H9 (cell line): ENCODE data around the gene CELA2A. TPM values are rescaled to one million over a fixed set of nuclear protein-coding genes. Genes with fewer than 3 reads are reported as not detected.

Experiments
- DNase-seq: peaks from one replicate; pipeline ENCODE4 v3.0.0-alpha.2; 2017
- H2AFZ ChIP-seq: one replicate; pipeline ENCODE4 v1.6.1; 2013; ENCODE audit warnings: mild to moderate bottlenecking, low read length, control low read depth, moderate library complexity
- H2AK5ac ChIP-seq: 2 replicates; pipeline ENCODE4 v1.6.1; 2013; ENCODE audit warnings: low read length, control low read depth, mixed read lengths; ENCODE audit not compliant: insufficient read length
- H2BK120ac ChIP-seq: one replicate; pipeline ENCODE4 v1.6.1; 2013; ENCODE audit warnings: low read depth, mild to moderate bottlenecking, low read length, control low read depth, inconsistent platforms; ENCODE audit not compliant: poor library complexity, severe bottlenecking
- H2BK12ac ChIP-seq: 2 replicates; pipeline ENCODE4 v1.6.1; 2013; ENCODE audit warnings: low read length, control low read depth, mixed read lengths, low read depth; ENCODE audit not compliant: insufficient read length
- H2BK15ac ChIP-seq: 2 replicates; pipeline ENCODE4 v1.6.1; 2013; ENCODE audit warnings: low read depth, low read length, control low read depth
- H2BK20ac ChIP-seq: one replicate; pipeline ENCODE4 v1.6.1; 2013; ENCODE audit warnings: low read depth, mild to moderate bottlenecking, low read length, control low read depth, inconsistent platforms; ENCODE audit not compliant: poor library complexity, severe bottlenecking
- H2BK5ac ChIP-seq: 2 replicates; pipeline ENCODE4 v1.6.1; 2013; ENCODE audit warnings: low read length, control low read depth, mixed read lengths; ENCODE audit not compliant: insufficient read length
- H3K14ac ChIP-seq: 2 replicates; pipeline ENCODE4 v1.6.1; 2013; ENCODE audit warnings: low read length, control low read depth; ENCODE audit not compliant: insufficient read depth
- H3K18ac ChIP-seq: 2 replicates; pipeline ENCODE4 v1.6.1; 2013; ENCODE audit warnings: low read depth, mild to moderate bottlenecking, mixed read lengths, low read length, control low read depth; ENCODE audit not compliant: insufficient read length
- H3K23ac ChIP-seq: 2 replicates; pipeline ENCODE4 v1.6.1; 2013; ENCODE audit warnings: low read length, control low read depth, mixed read lengths, low read depth; ENCODE audit not compliant: insufficient read length
- H3K23me2 ChIP-seq: 2 replicates; pipeline ENCODE4 v1.6.1; 2013; ENCODE audit warnings: low read depth, mild to moderate bottlenecking, mixed read lengths, low read length, control low read depth; ENCODE audit not compliant: insufficient read length, poor library complexity, severe bottlenecking
- H3K27ac ChIP-seq: 2 replicates; pipeline ENCODE4 v1.5.1; 2013; ENCODE audit warnings: low read length, control low read depth, mixed read lengths, low read depth; ENCODE audit not compliant: insufficient read length
- H3K27me3 ChIP-seq: 2 replicates; pipeline ENCODE4 v1.6.1; 2013; ENCODE audit warnings: low read length, control low read depth, inconsistent platforms; ENCODE audit not compliant: insufficient read depth
- H3K4ac ChIP-seq: 2 replicates; pipeline ENCODE4 v1.6.1; 2013; ENCODE audit warnings: low read depth, mild to moderate bottlenecking, control low read depth, inconsistent platforms, low read length, moderate library complexity
- H3K4me1 ChIP-seq: 2 replicates; pipeline ENCODE4 v1.6.1; 2013; ENCODE audit warnings: low read length, control low read depth, inconsistent platforms; ENCODE audit not compliant: insufficient read depth
- H3K4me2 ChIP-seq: 2 replicates; pipeline ENCODE4 v1.6.1; 2013; ENCODE audit warnings: low read length, control low read depth, mixed read lengths; ENCODE audit not compliant: insufficient read length, insufficient read depth
- H3K56ac ChIP-seq: 2 replicates; pipeline ENCODE4 v1.6.1; 2013; ENCODE audit warnings: low read depth, mild to moderate bottlenecking, mixed read lengths, low read length, control low read depth; ENCODE audit not compliant: insufficient read length
- H3K79me1 ChIP-seq: 2 replicates; pipeline ENCODE4 v1.6.1; 2013; ENCODE audit warnings: low read depth, mild to moderate bottlenecking, moderate library complexity, low read length, control low read depth, inconsistent platforms; ENCODE audit not compliant: insufficient read depth, poor library complexity, severe bottlenecking
- H3K79me2 ChIP-seq: 2 replicates; pipeline ENCODE4 v1.6.1; 2013; ENCODE audit warnings: low read length, control low read depth, inconsistent platforms; ENCODE audit not compliant: insufficient read depth
- H3K9ac ChIP-seq: 2 replicates; pipeline ENCODE4 v1.6.1; 2013; ENCODE audit warnings: low read length, control low read depth, mixed read lengths; ENCODE audit not compliant: insufficient read length; ENCODE audit errors: extremely low read depth
- H3K9me3 ChIP-seq: one replicate; pipeline ENCODE4 v1.6.1; 2013; ENCODE audit warnings: low read depth, low read length, inconsistent platforms; ENCODE audit not compliant: control insufficient read depth
- H3T11ph ChIP-seq: one replicate; pipeline ENCODE4 v1.6.1; 2013; ENCODE audit warnings: mild to moderate bottlenecking, low read length, control low read depth, inconsistent platforms
- H4K20me1 ChIP-seq: one replicate; pipeline ENCODE4 v1.6.1; 2013; ENCODE audit not compliant: control insufficient read depth, insufficient read length, insufficient read depth
- H4K5ac ChIP-seq: 2 replicates; pipeline ENCODE4 v1.6.1; 2013; ENCODE audit warnings: low read depth, mild to moderate bottlenecking, mixed read lengths, low read length, control low read depth; ENCODE audit not compliant: insufficient read length
- H4K8ac ChIP-seq: replicated peaks from 2 replicates; pipeline ENCODE4 v1.6.1; 2013; ENCODE audit warnings: low read length, control low read depth, mixed read lengths, low read depth; ENCODE audit not compliant: insufficient read length
- H4K91ac ChIP-seq: 2 replicates; pipeline ENCODE4 v1.6.1; 2013; ENCODE audit warnings: low read depth, mild to moderate bottlenecking, moderate library complexity, mixed read lengths, low read length, control low read depth; ENCODE audit not compliant: insufficient read length
- H3K27ac Mint-ChIP-seq, 3 experiments: 2 replicates in 2 of 3; 3 replicates in 1 of 3; pipeline ENCODE4 v1.8.0; 2020 to 2021; ENCODE audit warnings: mixed read lengths in 3 of 3, mild to moderate bottlenecking in 1 of 3, moderate library complexity in 1 of 3
- H3K27me3 Mint-ChIP-seq: 2 replicates; pipeline ENCODE4 v1.8.0; 2021; ENCODE audit warnings: low read depth, mild to moderate bottlenecking, moderate library complexity, mixed read lengths
- H3K36me3 Mint-ChIP-seq, 3 experiments: 2 replicates in 2 of 3; 3 replicates in 1 of 3; pipeline ENCODE4 v1.8.0; 2020 to 2021; ENCODE audit warnings: low read depth in 3 of 3, mixed read lengths in 3 of 3; ENCODE audit not compliant: insufficient read depth in 1 of 3
- H3K4me1 Mint-ChIP-seq, 2 experiments: 2 replicates each; pipeline ENCODE4 v1.8.0; 2020; ENCODE audit warnings: mixed read lengths in 2 of 2
- H3K4me3 Mint-ChIP-seq, 2 experiments: 2 replicates in 1 of 2; 3 replicates in 1 of 2; pipeline ENCODE4 v1.8.0; 2020 to 2021; ENCODE audit warnings: mild to moderate bottlenecking in 2 of 2, mixed read lengths in 2 of 2, moderate library complexity in 1 of 2
- H3K9me3 Mint-ChIP-seq, 2 experiments: 2 replicates in 1 of 2; 3 replicates in 1 of 2; pipeline ENCODE4 v1.8.0; 2020; ENCODE audit warnings: mild to moderate bottlenecking in 2 of 2, mixed read lengths in 2 of 2, moderate library complexity in 1 of 2
- CTCF ChIP-seq: fragments of 200-600 bp; sonication (generic); conservative IDR thresholded peaks from 3 replicates; pipeline ENCODE4 v1.8.0; 2021; ENCODE audit warnings: antibody characterized with exemption, mild to moderate bottlenecking
- WGBS: extraction: QIAGEN DNeasy Blood & Tissue Kit; methylation state at CpG from one replicate; pipeline ENCODE4 v1.1.7; 2013; ENCODE audit warnings: missing lambda C conversion rate, low lambda C conversion rate, mixed read lengths; ENCODE audit not compliant: insufficient read length; ENCODE audit errors: extremely low coverage; 5-methylcytosine and 5-hydroxymethylcytosine counted together
- total RNA-seq: library from RNA; stranded (reverse); gene quantifications from 2 replicates; pipeline ENCODE4 v1.2.1, GENCODE V29; 2021

The CELA2A gene
- total RNA-seq, 1 experiment from 2014 or later: not detected

DNA sequence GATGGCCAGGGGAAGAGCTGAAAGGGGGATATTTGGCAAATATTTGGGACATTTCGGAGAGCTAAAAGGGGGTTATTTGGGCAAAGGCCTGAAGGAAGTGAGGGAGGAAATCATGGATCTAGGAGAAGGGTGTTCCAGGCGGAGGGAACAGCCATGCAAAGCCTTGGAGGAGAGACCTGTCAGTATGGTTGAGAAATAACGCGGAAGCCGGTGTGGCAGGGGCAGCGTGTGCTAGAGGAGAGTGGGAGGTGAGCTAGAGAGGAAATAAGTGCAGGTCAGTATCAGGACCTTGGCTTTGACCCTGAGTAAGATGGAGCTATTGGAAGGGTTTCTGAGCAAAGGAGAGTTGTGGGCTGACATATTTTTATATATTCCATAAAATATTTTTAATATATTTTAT, 15.3 kb upstream of the CELA2A start:
- Histone ChIP-seq H3K4me1 (no peaks in the 10 kb centered on the region), H4K5ac (no peak overlapping the region), H2BK12ac (no peak overlapping the region), H3K79me2 (no peaks in the 10 kb centered on the region), H4K91ac (no peak overlapping the region), H3K23ac (no peak overlapping the region), H3T11ph (no peak overlapping the region), H3K14ac (no peak overlapping the region), H2BK120ac (no peak overlapping the region), H2BK5ac (no peak overlapping the region), H3K27ac (no peak overlapping the region), H2AFZ (no peak overlapping the region), H4K20me1 (no peaks in the 10 kb centered on the region), H3K27me3 (no peaks in the 10 kb centered on the region), H3K4ac (no peak overlapping the region), H3K23me2 (no peaks in the 10 kb centered on the region), H3K4me2 (no peak overlapping the region), H3K9me3 (no peaks in the 10 kb centered on the region), H4K8ac (no peak overlapping the region), H2BK20ac (no peak overlapping the region), H2AK5ac (no peak overlapping the region), H3K18ac (no peak overlapping the region), H3K79me1 (no peaks in the 10 kb centered on the region), H3K56ac (no peak overlapping the region), H2BK15ac (no peak overlapping the region), H3K9ac (no peak overlapping the region)
- WGBS: no CpG with 5 or more reads among the region's 6 CpGs
- H3K27me3 Mint-ChIP-seq: peaks cover 6% of the 10 kb centered on the region
- no peak for DNase-seq
- no peaks in the 10 kb centered on the region; a peak in 1 of 5 replicates for H3K9me3 Mint-ChIP-seq
- TF ChIP-seq CTCF: no peak
- H3K4me3 Mint-ChIP-seq: no peak overlapping the region
- H3K4me1 Mint-ChIP-seq: no peaks in the 10 kb centered on the region
- H3K36me3 Mint-ChIP-seq: no peaks in the 10 kb centered on the region
- no peak overlapping the region for H3K27ac Mint-ChIP-seq
